Vagina (tissue), 2 donors: ENCODE measurements around the gene STAB1.

Experiments
- POLR2A ChIP-seq, 2 donors: fragments of 450-650 bp; IDR thresholded peaks; one replicate each; pipeline ENCODE4 v1.6.1; 2017; ENCODE audit warnings: antibody characterized with exemption in 2 of 2, mild to moderate bottlenecking in 2 of 2, moderate library complexity in 2 of 2
- POLR2AphosphoS5 ChIP-seq, 2 donors: sonication (generic); formaldehyde crosslinking; IDR thresholded peaks; one replicate each; pipeline ENCODE4 v1.9.0; 2017; ENCODE audit warnings: antibody characterized with exemption in 2 of 2, mild to moderate bottlenecking in 2 of 2, low read depth in 1 of 2; ENCODE audit not compliant: insufficient read depth in 1 of 2

GRCh38 chr3:52453496-52454249, 41.5 kb upstream of the STAB1 start, which contains the start of gene TNNC1:
- no peak for TF ChIP-seq POLR2A (IDR thresholded peaks at IDR 0.05)
- no peak for TF ChIP-seq POLR2AphosphoS5 (IDR thresholded peaks at IDR 0.05; ENCODE audit: insufficient read depth in 1 of 2, low read depth in 1 of 2)
